SK-N-SH (cell line): ENCODE results near the gene MAGI2.

ENCODE experiments used
- CTCF ChIP-seq: fragments of 200-600 bp; sonication (generic); IDR thresholded peaks from 2 replicates; pipeline ENCODE4 v1.6.1; 2017; ENCODE audit warnings: antibody characterized with exemption, mild to moderate bottlenecking, moderate library complexity
- EP300 ChIP-seq, 2 experiments: IDR thresholded peaks; 2 replicates each; pipeline versions ENCODE4 v1.4.0 to v1.6.1; 2012; ENCODE audit warnings: borderline replicate concordance in 1 of 2, low read depth in 1 of 2, low read length in 1 of 2
- FOSL2 ChIP-seq: IDR thresholded peaks from 2 replicates; pipeline ENCODE4 v1.4.0; 2012; ENCODE audit warnings: low read depth, mild to moderate bottlenecking, moderate library complexity, borderline replicate concordance
- IRF3 ChIP-seq: fragments of 150-350 bp; IDR thresholded peaks from 2 replicates; pipeline ENCODE4 v1.6.1; 2016; ENCODE audit warnings: mild to moderate bottlenecking, low read depth, low read length
- NFIC ChIP-seq: IDR thresholded peaks from 2 replicates; pipeline ENCODE4 v1.4.0; 2012; ENCODE audit warnings: borderline replicate concordance
- POLR2AphosphoS5 ChIP-seq: IDR thresholded peaks from 2 replicates; pipeline ENCODE4 v1.6.1; 2012; ENCODE audit warnings: low read depth, low read length
- RAD21 ChIP-seq: IDR thresholded peaks from 2 replicates; pipeline ENCODE4 v1.6.1; 2012; ENCODE audit warnings: mild to moderate bottlenecking, low read length
- RFX5 ChIP-seq: IDR thresholded peaks from 2 replicates; pipeline ENCODE4 v1.6.1; 2012; ENCODE audit warnings: mild to moderate bottlenecking, improper control_type of control experiment, low read length
- RXRA ChIP-seq: IDR thresholded peaks from 2 replicates; pipeline ENCODE4 v1.4.0; 2012; ENCODE audit warnings: low read depth, mild to moderate bottlenecking, borderline replicate concordance
- TAF1 ChIP-seq: IDR thresholded peaks from 2 replicates; pipeline ENCODE4 v1.6.1; 2012; ENCODE audit warnings: low read depth, mild to moderate bottlenecking, low read length, moderate library complexity, borderline replicate concordance
- TEAD4 ChIP-seq: IDR thresholded peaks from 2 replicates; pipeline ENCODE4 v1.4.0; 2012; ENCODE audit warnings: mild to moderate bottlenecking, borderline replicate concordance; ENCODE audit not compliant: insufficient read depth
- TF ChIP-seq, protein P1 (sequence below): IDR thresholded peaks from 2 replicates; pipeline ENCODE4 v1.4.0; 2012; ENCODE audit warnings: low read depth, borderline replicate concordance
- TF ChIP-seq, protein P2 (sequence below): fragments of 150-350 bp; IDR thresholded peaks from 2 replicates; pipeline ENCODE4 v1.6.1; 2017; ENCODE audit warnings: antibody characterized with exemption, low read length, low read depth, borderline replicate concordance
- TF ChIP-seq, protein P3 (sequence below): IDR thresholded peaks from 2 replicates; pipeline ENCODE4 v1.4.0; 2012; ENCODE audit warnings: low read depth, borderline replicate concordance

GRCh38 chr7:79290398-79290797 is 163.1 kb downstream of the MAGI2 start:
- TF ChIP-seq CTCF, result no peak
- TF ChIP-seq, protein P1, sequence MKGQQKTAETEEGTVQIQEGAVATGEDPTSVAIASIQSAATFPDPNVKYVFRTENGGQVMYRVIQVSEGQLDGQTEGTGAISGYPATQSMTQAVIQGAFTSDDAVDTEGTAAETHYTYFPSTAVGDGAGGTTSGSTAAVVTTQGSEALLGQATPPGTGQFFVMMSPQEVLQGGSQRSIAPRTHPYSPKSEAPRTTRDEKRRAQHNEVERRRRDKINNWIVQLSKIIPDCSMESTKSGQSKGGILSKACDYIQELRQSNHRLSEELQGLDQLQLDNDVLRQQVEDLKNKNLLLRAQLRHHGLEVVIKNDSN, result no peak
- no peak for TF ChIP-seq TEAD4
- no peak for TF ChIP-seq FOSL2
- no peak for TF ChIP-seq POLR2AphosphoS5
- TF ChIP-seq IRF3, result no peak
- no peak for TF ChIP-seq TAF1
- TF ChIP-seq RFX5, result no peak
- TF ChIP-seq NFIC, result no peak
- TF ChIP-seq, protein P2, sequence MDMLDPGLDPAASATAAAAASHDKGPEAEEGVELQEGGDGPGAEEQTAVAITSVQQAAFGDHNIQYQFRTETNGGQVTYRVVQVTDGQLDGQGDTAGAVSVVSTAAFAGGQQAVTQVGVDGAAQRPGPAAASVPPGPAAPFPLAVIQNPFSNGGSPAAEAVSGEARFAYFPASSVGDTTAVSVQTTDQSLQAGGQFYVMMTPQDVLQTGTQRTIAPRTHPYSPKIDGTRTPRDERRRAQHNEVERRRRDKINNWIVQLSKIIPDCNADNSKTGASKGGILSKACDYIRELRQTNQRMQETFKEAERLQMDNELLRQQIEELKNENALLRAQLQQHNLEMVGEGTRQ, result no peak
- TF ChIP-seq EP300 (IDR thresholded peaks at IDR 0.05; ENCODE audit: borderline replicate concordance in 1 of 2, low read depth in 1 of 2, low read length in 1 of 2), result no peak
- no peak for TF ChIP-seq RXRA
- TF ChIP-seq RAD21, result no peak
- TF ChIP-seq, protein P3, sequence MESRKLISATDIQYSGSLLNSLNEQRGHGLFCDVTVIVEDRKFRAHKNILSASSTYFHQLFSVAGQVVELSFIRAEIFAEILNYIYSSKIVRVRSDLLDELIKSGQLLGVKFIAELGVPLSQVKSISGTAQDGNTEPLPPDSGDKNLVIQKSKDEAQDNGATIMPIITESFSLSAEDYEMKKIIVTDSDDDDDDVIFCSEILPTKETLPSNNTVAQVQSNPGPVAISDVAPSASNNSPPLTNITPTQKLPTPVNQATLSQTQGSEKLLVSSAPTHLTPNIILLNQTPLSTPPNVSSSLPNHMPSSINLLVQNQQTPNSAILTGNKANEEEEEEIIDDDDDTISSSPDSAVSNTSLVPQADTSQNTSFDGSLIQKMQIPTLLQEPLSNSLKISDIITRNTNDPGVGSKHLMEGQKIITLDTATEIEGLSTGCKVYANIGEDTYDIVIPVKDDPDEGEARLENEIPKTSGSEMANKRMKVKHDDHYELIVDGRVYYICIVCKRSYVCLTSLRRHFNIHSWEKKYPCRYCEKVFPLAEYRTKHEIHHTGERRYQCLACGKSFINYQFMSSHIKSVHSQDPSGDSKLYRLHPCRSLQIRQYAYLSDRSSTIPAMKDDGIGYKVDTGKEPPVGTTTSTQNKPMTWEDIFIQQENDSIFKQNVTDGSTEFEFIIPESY, result no peak
